ENCODE data around the gene HOXA3.

DNA sequence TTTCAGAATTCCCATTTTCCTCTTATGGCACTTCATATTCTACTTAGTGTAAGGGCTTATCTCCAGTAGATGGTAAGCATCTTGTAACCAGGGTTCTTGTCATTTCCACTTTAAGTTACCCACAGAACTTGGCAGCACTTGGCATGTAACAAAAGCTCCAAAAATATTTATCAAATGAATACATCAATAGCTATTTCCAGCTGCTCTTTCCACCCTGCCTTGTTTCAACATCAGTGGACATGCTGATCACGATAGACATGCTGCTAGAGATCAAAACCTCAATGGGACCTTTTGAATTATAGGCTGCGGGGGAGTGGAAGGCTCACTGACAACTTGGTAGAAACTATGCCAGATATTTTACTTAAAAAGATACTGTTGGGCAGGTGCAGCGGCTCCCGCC is 89.4 kb downstream of the HOXA3 start:
- TF ChIP-seq, protein P1, sequence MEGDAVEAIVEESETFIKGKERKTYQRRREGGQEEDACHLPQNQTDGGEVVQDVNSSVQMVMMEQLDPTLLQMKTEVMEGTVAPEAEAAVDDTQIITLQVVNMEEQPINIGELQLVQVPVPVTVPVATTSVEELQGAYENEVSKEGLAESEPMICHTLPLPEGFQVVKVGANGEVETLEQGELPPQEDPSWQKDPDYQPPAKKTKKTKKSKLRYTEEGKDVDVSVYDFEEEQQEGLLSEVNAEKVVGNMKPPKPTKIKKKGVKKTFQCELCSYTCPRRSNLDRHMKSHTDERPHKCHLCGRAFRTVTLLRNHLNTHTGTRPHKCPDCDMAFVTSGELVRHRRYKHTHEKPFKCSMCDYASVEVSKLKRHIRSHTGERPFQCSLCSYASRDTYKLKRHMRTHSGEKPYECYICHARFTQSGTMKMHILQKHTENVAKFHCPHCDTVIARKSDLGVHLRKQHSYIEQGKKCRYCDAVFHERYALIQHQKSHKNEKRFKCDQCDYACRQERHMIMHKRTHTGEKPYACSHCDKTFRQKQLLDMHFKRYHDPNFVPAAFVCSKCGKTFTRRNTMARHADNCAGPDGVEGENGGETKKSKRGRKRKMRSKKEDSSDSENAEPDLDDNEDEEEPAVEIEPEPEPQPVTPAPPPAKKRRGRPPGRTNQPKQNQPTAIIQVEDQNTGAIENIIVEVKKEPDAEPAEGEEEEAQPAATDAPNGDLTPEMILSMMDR (conservative IDR thresholded peaks at IDR 0.05) = no peak
- TF ChIP-seq ZFX (IDR thresholded peaks at IDR 0.05) = no peak
